ENCODE measurements around the gene NUMBL.

The NUMBL gene

DNA sequence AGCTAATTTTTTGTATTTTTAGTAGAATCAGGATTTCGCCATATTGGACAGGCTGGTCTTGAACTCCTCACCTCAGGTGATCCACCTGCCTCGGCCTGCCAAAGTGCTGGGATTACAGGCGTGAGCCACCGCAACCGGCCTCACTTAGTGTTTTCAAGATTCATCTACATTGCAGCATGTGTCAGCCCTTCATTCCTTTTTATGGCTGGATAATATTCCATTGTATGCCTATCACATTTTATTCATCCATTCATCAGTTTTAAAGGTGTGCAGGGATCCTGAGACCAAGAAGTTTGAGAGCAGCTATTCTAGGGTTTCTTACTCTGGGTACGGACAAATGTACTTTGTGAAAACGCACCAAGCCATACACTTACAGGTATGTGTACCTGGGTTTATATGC, 17.2 kb upstream of the NUMBL start:
- DNase-seq (ENCODE audit: low read depth, low spot score), result no peak
- no peaks in the 10 kb centered on the region for H3K9me3 ChIP-seq (ENCODE audit: low read depth, low read length)
- no peak overlapping the region for H3K27ac ChIP-seq
- H3K4me3 ChIP-seq, result no peak overlapping the region
- no peak overlapping the region for H3K9ac ChIP-seq (ENCODE audit: insufficient read length)
- no peak for TF ChIP-seq POLR2AphosphoS5 (IDR thresholded peaks at IDR 0.05; ENCODE audit: borderline replicate concordance, low read depth, low read length)
- no peak for TF ChIP-seq FOXP2 (optimal IDR thresholded peaks at IDR 0.05; ENCODE audit: control extremely low read depth, extremely low read length, insufficient read depth)
- TF ChIP-seq EZH2 (IDR thresholded peaks at IDR 0.05), result no peak
- H3K36me3 ChIP-seq (ENCODE audit: insufficient read depth, low read length), result peaks cover 32% of the 10 kb centered on the region

DNA sequence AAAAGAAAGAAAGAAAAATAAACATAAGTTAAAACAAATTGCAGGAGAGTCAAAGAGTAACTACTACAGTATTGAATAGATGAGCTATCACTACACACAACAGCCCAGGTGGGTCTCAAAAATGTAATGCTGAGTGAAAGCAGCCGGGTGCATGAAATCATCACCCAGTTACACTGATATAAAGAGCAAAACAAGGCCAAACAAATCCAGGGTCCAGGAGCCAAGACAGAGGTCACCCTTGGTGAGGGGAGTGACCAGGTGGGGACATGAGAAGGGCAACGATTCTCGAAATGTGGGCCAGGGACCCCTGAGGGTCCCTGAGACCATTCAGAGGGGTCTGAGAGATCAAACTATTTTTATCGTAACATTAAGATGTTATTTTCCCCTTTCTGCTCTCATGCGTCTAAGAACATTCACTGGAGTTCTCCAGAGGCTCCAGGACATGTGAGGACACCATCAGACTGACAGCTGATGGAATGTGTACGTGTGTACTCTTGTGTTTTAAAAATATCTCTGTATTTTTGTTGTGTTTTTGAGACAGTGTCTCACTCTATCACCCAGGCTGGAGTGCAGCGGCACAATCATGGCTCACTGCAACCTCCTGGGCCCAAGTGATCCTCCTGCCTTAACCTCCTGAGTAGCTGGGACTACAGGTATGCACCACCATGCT, 15.6 kb upstream of the NUMBL start:
- DNase-seq (ENCODE audit: low read depth, low spot score), result no peak
- Histone ChIP-seq H3K27ac (no peak overlapping the region; the same call in 1 of the 2 replicates), H3K36me3 (ENCODE audit: insufficient read depth, low read length) (peaks cover 35% of the 10 kb centered on the region), H3K9ac (ENCODE audit: insufficient read length) (no peak overlapping the region), H3K4me3 (no peak overlapping the region), H3K9me3 (ENCODE audit: low read depth, low read length) (no peaks in the 10 kb centered on the region)
- TF ChIP-seq POLR2AphosphoS5 (IDR thresholded peaks at IDR 0.05; ENCODE audit: borderline replicate concordance, low read depth, low read length), result no peak
- TF ChIP-seq EZH2 (IDR thresholded peaks at IDR 0.05), result no peak
- TF ChIP-seq FOXP2 (optimal IDR thresholded peaks at IDR 0.05; ENCODE audit: control extremely low read depth, extremely low read length, insufficient read depth), result no peak

DNA sequence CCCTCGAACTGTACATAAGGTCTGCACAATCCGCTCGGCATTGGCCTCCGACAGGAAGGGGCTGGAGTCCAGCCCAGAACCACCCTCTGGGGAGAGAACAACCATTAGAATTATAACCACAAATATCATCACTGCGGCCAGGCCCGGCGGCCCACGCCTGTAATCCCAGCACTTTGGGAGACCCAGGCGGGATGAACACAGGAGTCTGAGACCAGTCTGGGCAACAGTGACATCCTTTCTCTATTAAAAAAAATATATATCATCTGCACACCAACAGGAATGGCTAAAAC, 14.9 kb upstream of the NUMBL start:
- peaks cover 35% of the 10 kb centered on the region for H3K36me3 ChIP-seq (ENCODE audit: insufficient read depth, low read length)
- no peak for TF ChIP-seq POLR2AphosphoS5 (IDR thresholded peaks at IDR 0.05; ENCODE audit: borderline replicate concordance, low read depth, low read length)
- TF ChIP-seq FOXP2 (optimal IDR thresholded peaks at IDR 0.05; ENCODE audit: control extremely low read depth, extremely low read length, insufficient read depth), result no peak
- no peak for TF ChIP-seq EZH2 (IDR thresholded peaks at IDR 0.05)
- H3K27ac ChIP-seq, result no peak overlapping the region
- no peak overlapping the region for H3K4me3 ChIP-seq
- no peak for DNase-seq (ENCODE audit: low read depth, low spot score)
- no peak overlapping the region for H3K9ac ChIP-seq (ENCODE audit: insufficient read length)
- H3K9me3 ChIP-seq (ENCODE audit: low read depth, low read length), result no peaks in the 10 kb centered on the region

DNA sequence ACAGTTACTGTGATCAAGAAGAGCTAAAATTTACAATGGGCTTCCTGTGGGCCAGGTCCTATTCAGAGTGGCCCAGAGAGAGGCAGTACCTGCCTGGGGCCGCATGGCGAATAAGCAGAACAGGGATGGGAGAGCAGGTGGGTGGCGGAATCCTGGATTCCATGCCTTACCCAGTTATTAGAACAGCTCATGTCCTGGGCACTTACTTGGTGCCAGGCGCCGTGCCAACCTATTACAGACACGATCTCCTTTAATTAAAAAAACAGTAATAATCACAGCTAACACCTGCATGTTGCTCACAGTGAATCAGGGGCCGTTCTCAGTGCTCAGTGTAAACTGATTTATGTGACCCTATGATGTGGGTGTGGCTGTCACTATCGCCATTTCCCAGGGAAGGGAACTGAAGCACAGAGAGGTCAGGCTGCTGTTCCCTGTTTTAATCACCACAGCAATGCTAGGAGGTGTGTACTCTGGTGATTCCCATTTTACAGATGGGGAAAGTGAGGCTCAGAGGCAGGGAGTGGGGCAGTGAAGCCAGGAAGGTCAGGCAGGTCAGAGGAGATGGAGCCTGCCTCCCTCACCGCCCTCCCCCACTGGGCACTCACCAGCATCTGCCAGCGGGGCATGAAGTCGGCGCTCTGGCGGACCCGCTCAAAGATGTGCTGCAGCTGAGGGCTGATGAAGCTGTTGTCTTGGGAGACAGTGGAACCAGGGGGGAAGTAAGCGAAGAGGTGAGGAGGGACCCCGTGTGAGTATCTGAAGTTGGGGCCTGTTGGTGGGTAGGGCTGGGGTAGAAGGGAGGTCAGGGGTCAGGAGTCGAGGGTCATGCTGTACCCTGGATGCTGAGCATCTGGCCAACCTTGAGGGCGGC, 14.3 kb upstream of the NUMBL start:
- TF ChIP-seq EZH2 (IDR thresholded peaks at IDR 0.05) (no peak), POLR2AphosphoS5 (IDR thresholded peaks at IDR 0.05; ENCODE audit: borderline replicate concordance, low read depth, low read length) (no peak), FOXP2 (optimal IDR thresholded peaks at IDR 0.05; ENCODE audit: control extremely low read depth, extremely low read length, insufficient read depth) (no peak)
- no peak for DNase-seq (ENCODE audit: low read depth, low spot score)

DNA sequence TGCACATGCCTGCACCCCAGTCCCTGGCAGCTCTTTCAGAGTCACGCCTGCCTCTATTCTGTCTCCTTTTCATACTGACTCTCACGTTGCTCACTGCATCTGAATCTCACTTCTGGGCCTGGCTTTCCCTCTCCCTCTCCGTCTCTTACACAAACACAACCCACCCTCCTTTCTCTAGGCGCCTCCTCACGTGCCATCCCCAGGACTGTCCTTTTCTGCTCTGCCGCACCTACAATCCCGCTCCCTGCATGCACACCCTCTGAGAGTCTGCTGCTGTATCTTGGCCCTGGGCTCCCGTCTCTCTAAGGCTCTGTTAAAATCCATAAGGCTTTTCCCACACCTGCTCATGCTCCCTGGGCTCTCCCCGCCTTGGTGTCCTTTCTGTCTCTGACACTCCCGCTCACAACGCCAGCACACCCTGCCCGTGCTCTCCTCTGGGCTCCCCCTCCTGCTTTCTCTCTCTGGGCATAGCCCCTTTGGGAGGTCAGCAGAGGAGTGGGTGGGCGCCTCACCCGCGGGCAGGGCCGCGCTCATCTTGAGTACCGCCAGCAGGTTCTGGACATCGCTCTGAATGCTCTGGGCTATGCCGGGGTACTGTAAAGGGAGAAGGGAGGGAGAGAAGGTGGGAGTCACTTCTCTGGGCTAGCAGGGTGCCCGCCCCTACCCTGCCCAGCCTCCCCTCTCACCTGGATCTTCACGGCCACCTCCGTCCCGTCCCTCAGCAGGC, 12.7 kb upstream of the NUMBL start:
- no peak for DNase-seq (ENCODE audit: low read depth, low spot score)
- peaks cover 23% of the 10 kb centered on the region for H3K36me3 ChIP-seq (ENCODE audit: insufficient read depth, low read length)
- H3K9me3 ChIP-seq (ENCODE audit: low read depth, low read length), result no peaks in the 10 kb centered on the region
- TF ChIP-seq POLR2AphosphoS5 (IDR thresholded peaks at IDR 0.05; ENCODE audit: borderline replicate concordance, low read depth, low read length) (no peak), FOXP2 (optimal IDR thresholded peaks at IDR 0.05; ENCODE audit: control extremely low read depth, extremely low read length, insufficient read depth) (no peak), EZH2 (IDR thresholded peaks at IDR 0.05) (no peak)
- H3K27ac ChIP-seq, result no peak overlapping the region
- H3K4me3 ChIP-seq, result no peak overlapping the region
- H3K9ac ChIP-seq (ENCODE audit: insufficient read length), result no peak overlapping the region

More for the DNA sequence above, 14.3 kb upstream of the NUMBL start:
- Histone ChIP-seq H3K9me3 (ENCODE audit: low read depth, low read length) (no peaks in the 10 kb centered on the region), H3K9ac (ENCODE audit: insufficient read length) (no peak overlapping the region), H3K27ac (no peak overlapping the region), H3K36me3 (ENCODE audit: insufficient read depth, low read length) (peaks cover 32% of the 10 kb centered on the region), H3K4me3 (no peak overlapping the region)

DNA sequence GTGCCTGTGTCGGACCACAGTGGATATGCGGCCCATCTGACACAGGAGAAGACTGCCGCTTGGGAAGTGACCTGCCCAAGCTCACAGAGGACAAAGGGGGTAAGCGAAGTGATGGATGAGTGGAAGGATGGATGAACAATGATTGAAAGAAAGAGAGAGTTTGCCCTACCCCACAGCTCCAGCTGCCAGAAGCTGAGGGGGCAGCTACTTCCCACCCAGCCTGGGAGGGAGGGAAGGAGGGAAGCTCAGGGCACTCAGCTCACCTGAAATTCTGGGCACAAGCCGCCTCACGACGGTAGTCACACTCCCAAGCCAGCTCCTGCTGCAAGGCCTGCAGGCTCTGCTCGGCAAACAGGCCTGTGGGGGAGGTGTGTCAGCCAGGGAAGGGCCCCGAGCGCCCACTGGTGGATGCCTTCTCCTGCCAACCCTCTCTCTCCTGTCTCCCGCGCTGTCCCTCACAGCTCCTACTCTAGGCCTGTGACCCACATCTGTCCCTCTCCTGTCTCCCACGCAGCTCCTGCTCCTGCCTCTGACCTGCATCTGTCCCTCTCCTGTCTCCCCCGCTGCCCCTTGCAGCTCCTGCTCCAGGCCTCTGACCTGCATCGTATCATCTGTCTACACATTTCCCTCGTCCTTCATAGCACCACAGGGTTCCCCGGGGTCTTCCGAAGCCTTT, 12.0 kb upstream of the NUMBL start:
- Histone ChIP-seq H3K4me3 (no peak overlapping the region), H3K36me3 (ENCODE audit: insufficient read depth, low read length) (peaks cover 19% of the 10 kb centered on the region), H3K9me3 (ENCODE audit: low read depth, low read length) (no peaks in the 10 kb centered on the region), H3K9ac (ENCODE audit: insufficient read length) (no peak overlapping the region), H3K27ac (no peak overlapping the region)
- TF ChIP-seq POLR2AphosphoS5 (IDR thresholded peaks at IDR 0.05; ENCODE audit: borderline replicate concordance, low read depth, low read length) (no peak), FOXP2 (optimal IDR thresholded peaks at IDR 0.05; ENCODE audit: control extremely low read depth, extremely low read length, insufficient read depth) (no peak), EZH2 (IDR thresholded peaks at IDR 0.05) (no peak)
- no peak for DNase-seq (ENCODE audit: low read depth, low spot score)

DNA sequence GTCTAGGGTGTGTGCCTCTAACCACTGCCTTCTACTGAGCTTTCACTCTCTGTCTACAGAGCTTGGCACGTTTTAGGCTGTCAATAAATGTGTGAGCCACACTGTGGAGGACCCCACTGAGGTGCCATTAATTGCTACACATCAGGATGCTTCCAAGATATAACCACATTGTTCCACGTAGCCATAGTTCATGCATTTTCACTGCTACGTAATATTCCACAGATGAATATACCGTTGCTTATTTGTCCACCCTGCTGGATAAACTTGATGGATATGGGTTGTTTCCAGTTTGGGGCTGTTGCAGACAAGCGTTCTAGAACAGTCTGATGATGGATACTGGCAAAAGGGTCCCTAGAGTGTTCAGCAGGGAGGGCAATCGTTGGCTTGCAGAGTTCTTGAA, 11.3 kb upstream of the NUMBL start:
- H3K4me3 ChIP-seq, result no peak overlapping the region
- H3K9ac ChIP-seq (ENCODE audit: insufficient read length), result no peak overlapping the region
- H3K27ac ChIP-seq, result no peak overlapping the region
- peaks cover 19% of the 10 kb centered on the region for H3K36me3 ChIP-seq (ENCODE audit: insufficient read depth, low read length)
- DNase-seq (ENCODE audit: low read depth, low spot score), result no peak
- TF ChIP-seq POLR2AphosphoS5 (IDR thresholded peaks at IDR 0.05; ENCODE audit: borderline replicate concordance, low read depth, low read length) (no peak), EZH2 (IDR thresholded peaks at IDR 0.05) (no peak), FOXP2 (optimal IDR thresholded peaks at IDR 0.05; ENCODE audit: control extremely low read depth, extremely low read length, insufficient read depth) (no peak)
- no peaks in the 10 kb centered on the region for H3K9me3 ChIP-seq (ENCODE audit: low read depth, low read length)

DNA sequence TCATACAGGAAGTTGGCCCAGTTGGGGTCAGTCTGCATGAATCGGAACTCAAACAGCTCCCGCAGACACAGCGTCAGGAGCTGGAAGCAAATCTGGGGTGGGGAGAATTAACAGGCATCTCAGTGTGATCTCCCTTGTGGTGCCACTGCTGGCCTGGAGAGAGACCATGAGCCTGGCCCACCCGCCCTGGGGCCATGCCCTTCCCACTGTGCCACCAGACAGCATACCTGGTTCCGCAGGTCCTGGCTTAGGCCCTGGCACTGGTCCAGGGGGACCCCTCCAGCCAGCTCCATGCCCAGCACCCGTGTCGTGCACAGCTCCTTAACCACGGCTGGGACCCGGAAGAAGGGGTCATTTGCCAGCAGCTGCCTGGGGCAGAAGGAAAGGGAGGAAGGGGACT, 9.6 kb upstream of the NUMBL start:
- Histone ChIP-seq H3K9ac (ENCODE audit: insufficient read length) (no peak overlapping the region), H3K36me3 (ENCODE audit: insufficient read depth, low read length) (peaks cover 15% of the 10 kb centered on the region), H3K9me3 (ENCODE audit: low read depth, low read length) (no peaks in the 10 kb centered on the region), H3K27ac (no peak overlapping the region), H3K4me3 (no peak overlapping the region)
- DNase-seq (ENCODE audit: low read depth, low spot score), result no peak
- no peak for TF ChIP-seq EZH2 (IDR thresholded peaks at IDR 0.05)
- no peak for TF ChIP-seq POLR2AphosphoS5 (IDR thresholded peaks at IDR 0.05; ENCODE audit: borderline replicate concordance, low read depth, low read length)
- no peak for TF ChIP-seq FOXP2 (optimal IDR thresholded peaks at IDR 0.05; ENCODE audit: control extremely low read depth, extremely low read length, insufficient read depth)
